Measurements from ENCODE around the gene INSL3.
A peak's percentile ranks its signal among the peaks of the same experiment; 100 is the strongest.
"Not testable (repeated sequence)": the region's sequence is repeated elsewhere in the genome, so short reads cannot be mapped to it uniquely, and the experiment has no call there.

Gene INSL3

DNA sequence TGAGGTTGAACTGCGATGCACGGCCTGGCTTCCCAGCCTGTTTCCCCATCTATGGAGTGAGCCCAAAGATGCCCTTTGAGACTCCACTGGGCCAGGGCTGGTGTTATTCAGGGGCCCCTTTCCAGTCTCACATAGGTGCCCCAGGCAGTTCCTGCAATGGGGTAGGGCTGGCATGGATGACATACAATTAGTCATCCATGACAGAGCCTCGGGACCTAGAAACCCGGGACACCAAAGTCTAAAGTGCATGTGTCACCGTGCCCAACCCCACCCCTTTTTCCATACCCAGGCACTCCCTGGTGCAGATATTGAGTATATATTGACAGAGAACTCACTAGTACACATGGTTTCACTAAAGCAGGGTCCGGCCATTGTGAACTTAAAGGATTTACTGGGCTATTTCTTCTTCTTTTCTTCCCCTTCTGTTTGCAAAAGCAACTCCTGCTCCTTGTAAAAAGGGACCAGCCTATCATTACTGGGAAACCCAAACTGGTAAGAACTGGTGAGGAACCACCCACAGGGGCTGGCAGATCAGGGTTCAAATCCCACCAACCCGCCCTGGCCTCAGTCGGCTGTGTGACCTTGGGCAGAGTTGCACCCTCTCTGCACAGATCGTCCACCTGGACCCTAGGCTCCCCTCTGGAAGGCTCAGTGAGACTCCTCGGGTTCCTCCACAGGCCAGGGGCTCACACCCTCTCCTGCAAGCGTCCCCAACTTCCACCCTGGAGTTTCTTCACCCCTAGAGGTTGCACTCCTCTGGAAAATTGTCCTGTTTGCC lies 23.7 kb downstream of the INSL3 start:
- in situ Hi-C loops (cut with HindIII; ENCODE audit: low pct_unique_long_range_greater_than_20kb, low sequenced_read_pairs), result no loop called here

DNA sequence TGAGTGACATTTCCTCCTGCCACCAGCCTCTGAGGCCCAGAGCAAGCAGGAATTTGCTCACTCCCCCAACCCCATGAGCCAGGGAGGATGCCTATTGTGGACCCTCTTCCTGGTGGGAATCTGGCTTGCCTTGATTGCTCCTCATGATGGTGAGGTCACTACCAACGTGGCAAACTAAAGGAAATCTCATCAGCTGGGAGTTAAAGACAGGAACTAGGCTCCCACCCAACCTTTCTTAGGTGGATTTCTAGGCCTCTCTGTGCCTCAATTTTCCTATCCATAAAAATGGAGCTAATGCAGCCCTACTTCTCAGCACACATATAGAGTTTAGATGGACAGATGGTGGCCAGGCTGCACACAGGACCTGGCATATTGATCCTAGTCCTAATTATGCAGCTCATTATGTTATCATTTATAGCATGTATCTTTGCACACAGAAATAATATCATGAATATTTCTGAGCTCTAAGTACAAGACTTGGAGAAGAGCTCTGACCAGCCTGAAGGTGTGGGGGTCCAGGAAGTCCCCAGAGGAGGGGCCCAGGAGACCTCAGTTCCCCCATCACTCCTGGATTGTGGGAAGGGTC lies 24.4 kb downstream of the INSL3 start:
- DNase-seq (ENCODE audit: low read depth in 1 of 2, low spot score in 1 of 2), result no peak
- no peak for TF ChIP-seq JUND (IDR thresholded peaks at IDR 0.05; ENCODE audit: low read depth)
- in situ Hi-C loops (cut with HindIII; ENCODE audit: low pct_unique_long_range_greater_than_20kb, low sequenced_read_pairs), result no loop called here

More for the DNA sequence above, 23.7 kb downstream of the INSL3 start:
- no peak for TF ChIP-seq JUND (IDR thresholded peaks at IDR 0.05; ENCODE audit: low read depth)
- DNase-seq (ENCODE audit: low read depth in 1 of 2, low spot score in 1 of 2), result peak in 1 of 2 experiments; percentile 26

GRCh38 chr19:17796013-17796837 lies 25.1 kb downstream of the INSL3 start:
- no peak for TF ChIP-seq JUND (IDR thresholded peaks at IDR 0.05; ENCODE audit: low read depth)
- in situ Hi-C loops (cut with HindIII; ENCODE audit: low pct_unique_long_range_greater_than_20kb, low sequenced_read_pairs), result no loop called here
- no peak for DNase-seq (ENCODE audit: low read depth in 1 of 2, low spot score in 1 of 2)

GRCh38 chr19:17795495-17795856 lies 25.8 kb downstream of the INSL3 start:
- in situ Hi-C loops (cut with HindIII; ENCODE audit: low pct_unique_long_range_greater_than_20kb, low sequenced_read_pairs), result no loop called here
- DNase-seq (ENCODE audit: low read depth in 1 of 2, low spot score in 1 of 2), result no peak
- TF ChIP-seq JUND (IDR thresholded peaks at IDR 0.05; ENCODE audit: low read depth), result no peak

DNA sequence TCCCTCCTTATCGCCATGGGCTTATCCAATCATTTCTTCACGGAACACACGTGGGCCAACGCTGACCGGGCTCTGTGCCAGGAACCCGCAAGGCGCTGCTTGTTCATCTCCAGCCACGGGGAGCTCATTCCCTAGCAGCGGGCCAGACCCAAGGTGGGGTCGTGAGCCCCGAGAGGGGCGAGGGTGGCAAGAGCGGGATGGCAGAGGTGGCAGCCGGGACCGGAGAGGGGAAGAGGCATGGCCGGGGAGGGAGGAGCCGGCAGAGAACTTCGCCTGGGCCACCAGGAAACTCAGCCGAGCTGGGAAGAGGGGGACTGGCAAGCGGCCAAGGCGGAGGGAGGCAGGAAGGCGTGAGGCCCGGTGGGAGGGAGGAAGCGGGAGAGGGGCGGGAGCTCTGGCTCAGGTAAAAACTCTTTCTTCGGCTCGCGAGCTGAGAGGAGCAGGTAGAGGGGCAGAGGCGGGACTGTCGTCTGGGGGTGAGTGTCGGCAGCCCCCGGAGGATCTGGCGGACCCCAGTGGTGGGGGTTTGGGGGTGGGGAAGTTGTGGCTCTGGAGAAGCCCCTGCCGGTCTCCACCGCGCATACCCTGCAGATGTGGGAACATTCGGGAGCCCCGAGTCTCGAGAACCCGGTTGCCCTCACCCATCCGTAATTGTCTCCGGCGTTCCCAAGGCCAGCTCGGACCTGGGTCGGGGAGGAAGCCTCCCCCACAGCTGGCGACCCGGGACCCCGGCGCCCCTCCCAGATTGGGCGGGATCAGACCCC lies 26.4 kb downstream of the INSL3 start, which contains the start of gene B3GNT3:
Gene B3GNT3, plus strand, starts transcription at position 408 of the 764 bp plus-strand sequence. CDS start 12,670 bp downstream, outside the sequence.
- no peak for TF ChIP-seq JUND (IDR thresholded peaks at IDR 0.05; ENCODE audit: low read depth)
- in situ Hi-C loops (cut with HindIII; ENCODE audit: low pct_unique_long_range_greater_than_20kb, low sequenced_read_pairs), result no loop called here

GRCh38 chr19:17794412-17794730 lies 26.9 kb downstream of the INSL3 start:
- in situ Hi-C loops (cut with HindIII; ENCODE audit: low pct_unique_long_range_greater_than_20kb, low sequenced_read_pairs), result no loop called here
- no peak for DNase-seq (ENCODE audit: low read depth in 1 of 2, low spot score in 1 of 2)
- TF ChIP-seq JUND (IDR thresholded peaks at IDR 0.05; ENCODE audit: low read depth), result no peak

More for the DNA sequence above, 26.4 kb downstream of the INSL3 start, which contains the start of gene B3GNT3:
- peak in 1 of 2 experiments; percentile 76 for DNase-seq (ENCODE audit: low read depth in 1 of 2, low spot score in 1 of 2)

GRCh38 chr19:17790059-17790780 lies 31.1 kb downstream of the INSL3 start:
- TF ChIP-seq JUND (IDR thresholded peaks at IDR 0.05; ENCODE audit: low read depth), result no peak
- no peak for DNase-seq (ENCODE audit: low read depth in 1 of 2, low spot score in 1 of 2)
- in situ Hi-C loops (cut with HindIII; ENCODE audit: low pct_unique_long_range_greater_than_20kb, low sequenced_read_pairs), result no loop called here

DNA sequence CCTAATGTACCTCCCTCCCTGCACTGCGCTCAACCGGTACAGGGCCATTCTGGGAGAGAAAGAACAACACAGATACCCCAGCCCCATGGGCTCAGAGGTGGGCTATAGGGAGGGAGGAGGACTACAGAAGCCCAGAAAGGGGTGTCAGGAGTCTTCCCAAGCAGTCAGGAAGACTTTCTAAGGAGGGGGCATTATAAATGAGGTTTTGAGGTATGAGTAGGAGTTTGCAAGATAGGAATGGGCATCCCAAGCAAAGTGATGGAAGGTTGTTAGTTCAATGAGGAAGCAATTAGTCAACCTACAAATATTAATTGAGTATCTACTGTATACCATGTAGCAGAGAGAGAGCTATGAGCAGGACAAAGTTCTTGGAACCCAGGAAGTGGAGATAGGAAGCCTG lies 32.7 kb downstream of the INSL3 start:
- in situ Hi-C loops (cut with HindIII; ENCODE audit: low pct_unique_long_range_greater_than_20kb, low sequenced_read_pairs), result no loop called here
- TF ChIP-seq JUND (IDR thresholded peaks at IDR 0.05; ENCODE audit: low read depth), result no peak
- no peak for DNase-seq (ENCODE audit: low read depth in 1 of 2, low spot score in 1 of 2)

- DNase-seq (ENCODE audit: low read depth in 1 of 2, low spot score in 1 of 2), result no peak
- in situ Hi-C loops (cut with HindIII; ENCODE audit: low pct_unique_long_range_greater_than_20kb, low sequenced_read_pairs), result no loop called here
- no peak for TF ChIP-seq JUND (IDR thresholded peaks at IDR 0.05; ENCODE audit: low read depth)
These were observed 33.9 kb downstream of the INSL3 start for GRCh38 chr19:17787274-17787913.

DNA sequence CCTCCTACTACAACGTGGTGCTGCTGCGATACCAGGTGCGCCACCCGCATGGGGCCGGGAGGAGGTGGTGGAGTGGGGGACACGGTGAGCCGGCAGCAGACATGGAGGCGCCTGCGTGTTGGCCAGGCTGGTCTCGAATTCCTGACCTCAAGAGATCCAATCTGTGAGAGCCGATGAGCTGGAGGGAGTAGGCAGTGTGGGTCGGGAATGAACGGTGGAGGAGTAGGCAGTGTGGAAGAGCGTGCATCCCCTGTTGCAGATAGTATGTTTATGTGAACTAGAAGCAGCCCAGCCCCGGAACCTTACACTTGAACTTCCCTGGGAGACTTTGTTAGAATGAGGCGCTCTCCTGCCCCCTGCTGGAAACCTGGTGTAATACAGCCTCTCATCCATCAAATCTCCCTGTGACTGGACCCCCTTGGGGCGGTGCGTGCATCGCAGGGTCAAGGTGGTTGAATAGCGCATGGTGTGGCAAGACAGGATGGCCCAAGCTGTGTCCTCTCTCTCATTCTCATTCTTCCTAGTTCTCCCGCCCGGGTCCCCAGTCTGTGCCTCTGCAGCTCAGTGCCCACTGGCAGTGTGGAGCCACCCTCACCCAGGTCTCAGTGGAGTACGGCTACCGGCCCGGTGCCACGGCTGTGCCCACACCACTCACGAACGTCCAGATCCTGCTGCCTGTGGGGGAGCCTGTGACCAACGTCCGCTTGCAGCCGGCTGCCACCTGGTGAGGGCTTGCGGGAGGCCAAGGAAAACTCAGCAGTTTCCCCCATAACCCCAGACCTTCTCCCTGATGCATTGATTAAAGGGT lies 36.9 kb downstream of the INSL3 start:
- DNase-seq (ENCODE audit: low read depth in 1 of 2, low spot score in 1 of 2), result peak; percentile 43 to 68
- in situ Hi-C loops (cut with HindIII; ENCODE audit: low pct_unique_long_range_greater_than_20kb, low sequenced_read_pairs), result no loop called here
- TF ChIP-seq JUND (IDR thresholded peaks at IDR 0.05; ENCODE audit: low read depth), result no peak

- in situ Hi-C loops (cut with HindIII; ENCODE audit: low pct_unique_long_range_greater_than_20kb, low sequenced_read_pairs); DNase-seq (ENCODE audit: low read depth in 1 of 2, low spot score in 1 of 2): not testable (repeated sequence)
These were observed 37.6 kb downstream of the INSL3 start for GRCh38 chr19:17783721-17784120.
